Measurements from ENCODE around the gene PLP2.
"Not testable (repeated sequence)": the region's sequence is repeated elsewhere in the genome, so short reads cannot be mapped to it uniquely, and the experiment has no call there.

PLP2 gene

GRCh38 chrX:49171752-49172279 lies at the start of gene PLP2:
PLP2 (plus strand) TSS chrX:49171898; CDS start chrX:49172001, 103 bp downstream.
- peak; percentile 58 for DNase-seq (ENCODE audit: low read depth, low spot score)

GRCh38 chrX:49122499-49122898 lies 49.2 kb upstream of the PLP2 start:
- no peak for DNase-seq (ENCODE audit: low read depth, low spot score)

- DNase-seq (ENCODE audit: low read depth, low spot score): not testable (repeated sequence)
These were observed 43.9 kb upstream of the PLP2 start for GRCh38 chrX:49127742-49128258.

GRCh38 chrX:49129427-49129826 lies 42.3 kb upstream of the PLP2 start:
- DNase-seq (ENCODE audit: low read depth, low spot score): no peak

- not testable (repeated sequence) for DNase-seq (ENCODE audit: low read depth, low spot score)
These were observed 39.4 kb upstream of the PLP2 start for GRCh38 chrX:49132275-49132674.

GRCh38 chrX:49133759-49134158 lies 37.9 kb upstream of the PLP2 start:
- DNase-seq (ENCODE audit: low read depth, low spot score): no peak

- DNase-seq (ENCODE audit: low read depth, low spot score): no peak
These were observed 34.2 kb upstream of the PLP2 start for GRCh38 chrX:49137492-49137891.

GRCh38 chrX:49139713-49140112 lies 32.0 kb upstream of the PLP2 start:
- no peak for DNase-seq (ENCODE audit: low read depth, low spot score)

GRCh38 chrX:49142264-49142663 lies 29.4 kb upstream of the PLP2 start:
- not testable (repeated sequence) for DNase-seq (ENCODE audit: low read depth, low spot score)

- DNase-seq (ENCODE audit: low read depth, low spot score): peak; percentile 13
These were observed 28.5 kb upstream of the PLP2 start for GRCh38 chrX:49143154-49143553.

- no peak for DNase-seq (ENCODE audit: low read depth, low spot score)
These were observed 24.4 kb upstream of the PLP2 start for GRCh38 chrX:49147282-49147681.

- DNase-seq (ENCODE audit: low read depth, low spot score): no peak
These were observed 23.8 kb upstream of the PLP2 start for GRCh38 chrX:49147936-49148335.

- not testable (repeated sequence) for DNase-seq (ENCODE audit: low read depth, low spot score)
These were observed 23.2 kb upstream of the PLP2 start for GRCh38 chrX:49148390-49149100.

GRCh38 chrX:49149291-49149690 lies 22.4 kb upstream of the PLP2 start:
- DNase-seq (ENCODE audit: low read depth, low spot score): not testable (repeated sequence)

- no peak for DNase-seq (ENCODE audit: low read depth, low spot score)
These were observed 18.2 kb upstream of the PLP2 start for GRCh38 chrX:49153467-49153866.

GRCh38 chrX:49155243-49155899 lies 16.3 kb upstream of the PLP2 start:
- peak; percentile 90 for DNase-seq (ENCODE audit: low read depth, low spot score)

- DNase-seq (ENCODE audit: low read depth, low spot score): peak; percentile 95
These were observed 15.5 kb upstream of the PLP2 start for GRCh38 chrX:49155900-49156837.

GRCh38 chrX:49157194-49157593 lies 14.5 kb upstream of the PLP2 start:
- no peak for DNase-seq (ENCODE audit: low read depth, low spot score)

- DNase-seq (ENCODE audit: low read depth, low spot score): no peak
These were observed 10.8 kb upstream of the PLP2 start for GRCh38 chrX:49160908-49161307.

GRCh38 chrX:49161632-49162031 lies 10.1 kb upstream of the PLP2 start:
- no peak for DNase-seq (ENCODE audit: low read depth, low spot score)

GRCh38 chrX:49162620-49163019 lies 9.1 kb upstream of the PLP2 start, which contains the start of gene MAGIX:
MAGIX (plus strand) TSS chrX:49162758; CDS start chrX:49162890, 132 bp downstream.
- DNase-seq (ENCODE audit: low read depth, low spot score): peak; percentile 53

Measured in ELF-1 (cell line).